Ovary (tissue), 3 donors: ENCODE data around the gene CPD.

Experiments used
- POLR2A ChIP-seq: fragments of 450-650 bp; IDR thresholded peaks from one replicate; pipeline ENCODE4 v1.6.1; 2017; ENCODE audit warnings: antibody characterized with exemption, mild to moderate bottlenecking, moderate library complexity
- TF ChIP-seq, protein P1 (sequence below), 3 donors: fragments of 450-650 bp in 2 of 3; fragments of 200-600 bp in 1 of 3; IDR thresholded peaks; one replicate each; pipeline versions ENCODE4 v1.5.1 to v1.8.0; 2016 to 2022; ENCODE audit warnings: antibody characterized with exemption in 3 of 3, mild to moderate bottlenecking in 1 of 3
- donor health status: DM: no; HTN: no; CAD: no.

DNA sequence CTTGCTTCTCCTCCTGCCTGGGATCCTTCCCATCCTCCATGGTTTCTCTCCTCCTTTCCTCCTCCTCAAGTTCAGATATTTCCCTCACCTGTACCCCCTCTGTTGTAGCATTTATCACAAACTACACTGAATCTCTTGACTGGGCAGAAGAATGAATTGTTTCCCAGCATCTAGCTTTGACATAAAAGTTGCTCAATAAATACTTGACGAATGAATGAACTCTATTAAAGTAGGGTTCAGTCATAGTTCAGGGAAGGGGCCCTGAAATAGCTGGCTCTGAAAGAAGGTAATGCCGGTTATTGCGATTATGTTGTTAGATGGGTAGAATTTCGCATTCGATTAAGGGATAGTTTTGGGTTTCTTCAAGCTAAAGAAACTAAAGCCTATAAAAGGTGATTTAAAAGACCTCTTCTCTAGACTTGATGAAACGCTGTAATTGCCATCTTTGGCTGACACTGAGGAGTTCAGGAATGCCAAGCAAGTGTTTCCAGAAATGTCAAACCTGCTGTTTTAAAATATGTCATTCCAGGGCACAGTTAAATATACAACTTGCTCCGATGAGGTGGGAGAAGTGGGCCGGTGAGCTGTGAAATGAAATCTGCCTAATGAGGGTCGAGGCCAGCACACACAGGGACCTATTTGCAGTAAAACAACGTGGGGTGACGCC lies 1.0 kb upstream of the CPD start:
- TF ChIP-seq, protein P1, sequence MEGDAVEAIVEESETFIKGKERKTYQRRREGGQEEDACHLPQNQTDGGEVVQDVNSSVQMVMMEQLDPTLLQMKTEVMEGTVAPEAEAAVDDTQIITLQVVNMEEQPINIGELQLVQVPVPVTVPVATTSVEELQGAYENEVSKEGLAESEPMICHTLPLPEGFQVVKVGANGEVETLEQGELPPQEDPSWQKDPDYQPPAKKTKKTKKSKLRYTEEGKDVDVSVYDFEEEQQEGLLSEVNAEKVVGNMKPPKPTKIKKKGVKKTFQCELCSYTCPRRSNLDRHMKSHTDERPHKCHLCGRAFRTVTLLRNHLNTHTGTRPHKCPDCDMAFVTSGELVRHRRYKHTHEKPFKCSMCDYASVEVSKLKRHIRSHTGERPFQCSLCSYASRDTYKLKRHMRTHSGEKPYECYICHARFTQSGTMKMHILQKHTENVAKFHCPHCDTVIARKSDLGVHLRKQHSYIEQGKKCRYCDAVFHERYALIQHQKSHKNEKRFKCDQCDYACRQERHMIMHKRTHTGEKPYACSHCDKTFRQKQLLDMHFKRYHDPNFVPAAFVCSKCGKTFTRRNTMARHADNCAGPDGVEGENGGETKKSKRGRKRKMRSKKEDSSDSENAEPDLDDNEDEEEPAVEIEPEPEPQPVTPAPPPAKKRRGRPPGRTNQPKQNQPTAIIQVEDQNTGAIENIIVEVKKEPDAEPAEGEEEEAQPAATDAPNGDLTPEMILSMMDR (IDR thresholded peaks at IDR 0.05), result no peak
- no peak for TF ChIP-seq POLR2A
